ENCODE data around the gene BCAS3.

- TF ChIP-seq CTCF (conservative IDR thresholded peaks at IDR 0.05; ENCODE audit: low read depth, low read length) = no peak
- TF ChIP-seq EZH2 (IDR thresholded peaks at IDR 0.05; ENCODE audit: borderline replicate concordance, low read depth, low read length, poor library complexity, severe bottlenecking) = no peak
Measured at GRCh38 chr17:60680754-60681153, 3.1 kb downstream of the BCAS3 start.

Data from A673 (cell line).